ENCODE results near the gene SCGB1A1.

Gene SCGB1A1

GRCh38 chr11:62404901-62405300 lies 13.9 kb upstream of the SCGB1A1 start:
- no peak for TF ChIP-seq GATA3 (IDR thresholded peaks at IDR 0.05; ENCODE audit: low read depth, low read length)
- TF ChIP-seq GATA2 (IDR thresholded peaks at IDR 0.05; ENCODE audit: low read depth, low read length), result no peak

DNA sequence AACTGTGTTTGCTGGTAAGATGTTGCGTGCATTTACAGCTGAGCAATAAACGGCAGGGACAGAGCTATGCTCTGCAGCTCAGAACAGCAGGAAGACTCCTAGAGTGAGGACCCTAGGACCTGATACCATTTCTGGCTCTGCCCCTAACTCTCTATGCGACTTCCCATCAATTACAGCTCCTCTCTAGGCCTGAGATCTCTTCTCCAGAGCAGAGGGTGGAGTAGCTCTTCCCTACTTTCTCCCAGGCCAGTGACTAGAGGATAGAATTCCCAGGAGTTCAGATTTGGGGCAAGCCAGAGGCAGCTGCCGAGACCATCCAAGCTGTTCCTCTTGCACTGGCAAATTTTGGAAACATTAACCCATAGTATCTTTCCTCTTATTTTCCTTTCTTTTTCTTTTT lies 12.8 kb upstream of the SCGB1A1 start:
- TF ChIP-seq GATA2 (IDR thresholded peaks at IDR 0.05; ENCODE audit: low read depth, low read length), result no peak

- no peak for TF ChIP-seq GATA3 (IDR thresholded peaks at IDR 0.05; ENCODE audit: low read depth, low read length)
- TF ChIP-seq GATA2 (IDR thresholded peaks at IDR 0.05; ENCODE audit: low read depth, low read length), result peak; percentile 45; the same call in 1 of the 2 replicates
Observed at GRCh38 chr11:62409831-62410230, 9.0 kb upstream of the SCGB1A1 start.

- TF ChIP-seq GATA2 (IDR thresholded peaks at IDR 0.05; ENCODE audit: low read depth, low read length), result no peak
- no peak for TF ChIP-seq GATA3 (IDR thresholded peaks at IDR 0.05; ENCODE audit: low read depth, low read length)
Observed at GRCh38 chr11:62410972-62411371, 7.9 kb upstream of the SCGB1A1 start.

GRCh38 chr11:62411524-62411923 lies 7.3 kb upstream of the SCGB1A1 start:
- no peak for TF ChIP-seq GATA3 (IDR thresholded peaks at IDR 0.05; ENCODE audit: low read depth, low read length)

- TF ChIP-seq GATA3 (IDR thresholded peaks at IDR 0.05; ENCODE audit: low read depth, low read length) (no peak), GATA2 (IDR thresholded peaks at IDR 0.05; ENCODE audit: low read depth, low read length) (no peak)
Observed at GRCh38 chr11:62413060-62413696, 5.7 kb upstream of the SCGB1A1 start.

DNA sequence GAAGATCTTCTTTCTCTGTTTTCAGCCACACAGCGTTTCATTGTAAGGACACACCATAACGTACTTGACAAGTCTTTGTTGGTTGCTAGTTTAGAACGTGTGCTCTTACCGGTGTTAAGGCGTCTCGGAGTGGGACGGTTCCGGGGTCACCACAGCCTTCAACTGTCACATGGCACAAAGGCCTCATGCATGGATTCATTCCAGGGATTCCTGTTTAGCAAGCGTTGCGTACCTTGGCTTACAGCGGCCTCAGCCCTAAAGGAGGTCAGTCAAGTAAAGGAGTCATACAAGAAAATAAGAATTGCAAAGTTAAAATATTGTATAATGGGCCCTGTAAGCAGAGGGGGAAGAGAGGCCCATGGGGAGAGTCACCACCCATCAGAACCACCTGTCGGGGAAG lies 2.2 kb upstream of the SCGB1A1 start:
- TF ChIP-seq GATA3 (IDR thresholded peaks at IDR 0.05; ENCODE audit: low read depth, low read length) (no peak), GATA2 (IDR thresholded peaks at IDR 0.05; ENCODE audit: low read depth, low read length) (no peak)

- no peak for TF ChIP-seq GATA3 (IDR thresholded peaks at IDR 0.05; ENCODE audit: low read depth, low read length)
- TF ChIP-seq GATA2 (IDR thresholded peaks at IDR 0.05; ENCODE audit: low read depth, low read length), result no peak
Observed at GRCh38 chr11:62418136-62418535, 697 bp upstream of the SCGB1A1 start.

DNA sequence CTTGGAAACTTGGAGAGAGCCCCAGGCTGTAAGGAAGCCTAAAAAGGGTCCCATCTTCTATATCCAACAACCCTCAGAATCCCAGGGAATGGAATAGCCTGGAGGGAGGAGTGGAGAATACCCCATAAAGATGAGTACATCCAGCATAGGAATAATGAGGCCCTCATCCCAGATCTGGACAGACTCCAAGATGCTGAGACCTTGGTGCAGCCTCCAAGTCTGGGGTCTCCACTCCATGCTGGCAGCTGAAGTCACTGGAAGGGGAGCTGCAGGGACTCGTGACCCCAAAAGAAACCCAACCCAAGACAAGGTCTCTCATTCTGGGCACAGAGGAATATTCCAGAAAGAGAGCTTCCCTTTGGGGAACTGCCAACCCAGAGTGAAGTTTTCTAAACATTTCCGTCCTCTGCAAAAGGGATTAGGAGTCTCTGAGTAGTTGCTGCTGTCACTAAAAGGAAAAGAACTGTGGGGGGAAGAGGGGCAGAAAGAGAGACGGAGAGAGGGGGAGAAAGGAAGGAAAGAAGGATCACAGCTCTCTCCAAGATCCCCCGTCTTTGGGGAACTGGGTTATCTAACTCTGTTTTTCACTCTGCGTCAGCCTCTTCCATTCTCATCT lies 589 bp downstream of the SCGB1A1 start:
- no peak for TF ChIP-seq GATA2 (IDR thresholded peaks at IDR 0.05; ENCODE audit: low read depth, low read length)
- TF ChIP-seq GATA3 (IDR thresholded peaks at IDR 0.05; ENCODE audit: low read depth, low read length), result no peak

GRCh38 chr11:62419943-62420342 lies 1.1 kb downstream of the SCGB1A1 start:
- TF ChIP-seq GATA2 (IDR thresholded peaks at IDR 0.05; ENCODE audit: low read depth, low read length) (no peak), GATA3 (IDR thresholded peaks at IDR 0.05; ENCODE audit: low read depth, low read length) (no peak)

DNA sequence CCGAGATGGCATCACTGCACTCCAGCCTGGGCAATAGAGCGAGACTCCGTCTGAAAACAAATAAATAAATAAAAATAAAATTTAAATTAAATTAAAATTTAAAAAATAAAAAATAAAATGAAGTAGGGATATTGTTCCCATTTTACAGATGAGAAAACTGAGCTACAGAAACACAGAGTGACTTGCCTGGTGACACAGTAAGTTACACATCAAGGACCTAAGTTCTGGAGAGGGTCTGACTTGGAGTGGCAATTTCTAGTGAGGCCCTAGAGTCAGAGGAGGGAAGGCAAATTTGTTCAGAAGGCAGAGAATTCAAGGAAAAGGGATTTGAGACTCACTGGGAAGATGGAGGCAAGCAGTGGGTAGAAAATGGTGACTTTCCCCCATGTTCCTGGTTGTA lies 2.0 kb downstream of the SCGB1A1 start:
- TF ChIP-seq GATA3 (IDR thresholded peaks at IDR 0.05; ENCODE audit: low read depth, low read length) (no peak), GATA2 (IDR thresholded peaks at IDR 0.05; ENCODE audit: low read depth, low read length) (no peak)

GRCh38 chr11:62421996-62422395 lies 3.2 kb downstream of the SCGB1A1 start:
- TF ChIP-seq GATA2 (IDR thresholded peaks at IDR 0.05; ENCODE audit: low read depth, low read length), result no peak
- TF ChIP-seq GATA3 (IDR thresholded peaks at IDR 0.05; ENCODE audit: low read depth, low read length), result no peak

DNA sequence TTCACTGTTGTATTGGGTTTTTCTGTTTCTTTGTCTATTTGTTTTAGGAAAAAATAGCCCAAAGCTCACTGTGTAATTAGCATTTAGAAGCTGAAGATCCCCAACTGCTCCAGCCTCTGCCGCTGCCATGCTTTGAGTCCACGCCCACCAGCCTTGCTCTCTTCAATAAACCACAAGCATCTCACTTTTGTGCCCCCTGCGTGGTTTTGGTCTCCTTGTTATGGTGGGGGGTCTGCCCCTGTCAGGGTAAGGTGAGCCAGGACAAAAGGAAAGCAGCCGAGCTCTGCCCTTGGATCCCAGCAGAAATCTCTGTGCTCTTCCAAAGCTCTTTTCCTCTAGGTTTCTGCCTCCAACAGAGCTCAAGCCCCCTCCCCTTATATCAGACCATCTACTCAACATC lies 4.2 kb downstream of the SCGB1A1 start:
- TF ChIP-seq GATA3 (IDR thresholded peaks at IDR 0.05; ENCODE audit: low read depth, low read length) (no peak), GATA2 (IDR thresholded peaks at IDR 0.05; ENCODE audit: low read depth, low read length) (no peak)

DNA sequence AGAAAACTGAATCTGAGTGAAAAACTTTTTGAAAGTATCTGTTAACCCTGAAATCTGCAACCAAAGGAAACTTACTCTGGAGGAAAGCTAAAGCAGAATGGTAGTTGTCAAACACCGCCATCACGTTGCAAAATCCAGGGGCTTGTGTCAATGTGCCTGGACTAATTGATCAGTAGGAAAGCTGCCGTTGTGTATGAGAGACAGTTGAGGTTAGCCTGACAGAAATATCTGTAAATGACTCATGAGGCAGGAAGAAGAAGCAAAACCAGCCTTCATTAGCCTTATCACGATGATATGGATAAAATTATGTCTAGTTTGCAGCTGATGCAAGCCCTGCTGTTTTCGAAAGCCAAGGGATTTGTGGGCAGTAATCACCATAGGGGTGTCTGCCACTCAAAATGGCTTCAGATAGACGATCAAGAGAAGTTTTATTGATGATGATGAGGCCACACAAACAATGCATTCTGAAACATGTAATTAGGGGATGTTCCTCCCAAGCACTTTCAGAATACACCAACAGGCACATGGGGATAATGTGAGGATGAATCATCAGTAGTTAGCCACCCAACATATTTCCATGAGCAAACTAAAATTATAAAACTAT lies 8.9 kb downstream of the SCGB1A1 start:
- no peak for TF ChIP-seq GATA3 (IDR thresholded peaks at IDR 0.05; ENCODE audit: low read depth, low read length)
- peak; percentile 66 for TF ChIP-seq GATA2 (IDR thresholded peaks at IDR 0.05; ENCODE audit: low read depth, low read length)

DNA sequence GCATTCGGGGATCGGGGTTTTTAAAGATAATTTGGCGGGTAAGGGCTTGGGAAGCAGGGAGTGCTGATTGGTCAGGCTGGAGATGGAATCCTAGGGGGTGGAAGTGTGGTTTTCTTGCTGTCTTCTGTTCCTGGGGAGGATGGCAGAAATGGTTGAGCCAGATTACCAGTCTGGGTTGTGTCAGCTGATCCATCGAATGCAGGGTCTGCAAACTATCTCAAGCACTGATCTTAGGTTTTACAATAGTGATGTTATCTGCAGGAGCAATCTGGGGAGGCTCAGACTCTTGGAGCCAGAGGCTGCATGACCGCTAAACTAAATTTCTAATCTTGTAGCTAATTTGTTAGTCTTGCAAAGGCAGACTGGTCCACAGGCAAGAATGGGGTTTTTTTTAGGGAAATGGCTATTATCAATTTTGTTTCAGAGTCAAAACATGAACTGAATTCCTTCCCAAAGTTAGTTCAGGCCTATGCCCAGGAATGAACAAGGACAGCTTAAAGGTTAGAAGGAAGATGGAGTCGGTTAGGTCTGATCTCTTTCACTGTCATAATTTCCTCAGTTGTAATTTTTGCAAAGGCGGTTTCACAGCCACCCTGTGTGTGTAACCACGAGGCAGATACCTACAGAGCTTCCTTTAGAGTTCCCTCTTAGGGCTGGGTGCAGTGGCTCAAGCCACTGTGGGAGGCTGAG lies 10.2 kb downstream of the SCGB1A1 start:
- peak; percentile 96 for TF ChIP-seq GATA2 (IDR thresholded peaks at IDR 0.05; ENCODE audit: low read depth, low read length)
- peak; percentile 89 for TF ChIP-seq GATA3 (IDR thresholded peaks at IDR 0.05; ENCODE audit: low read depth, low read length)
